GM12873 (cell line): ENCODE measurements around the gene FOXP1.

Source experiments
- TF ChIP-seq, protein P1 (sequence below): IDR thresholded peaks from 2 replicates; pipeline ENCODE4 v1.5.1; 2012; ENCODE audit warnings: low read depth, mild to moderate bottlenecking, moderate library complexity, low read length, control low read depth; ENCODE audit not compliant: insufficient read depth; ENCODE audit errors: missing control alignments

Gene FOXP1

DNA sequence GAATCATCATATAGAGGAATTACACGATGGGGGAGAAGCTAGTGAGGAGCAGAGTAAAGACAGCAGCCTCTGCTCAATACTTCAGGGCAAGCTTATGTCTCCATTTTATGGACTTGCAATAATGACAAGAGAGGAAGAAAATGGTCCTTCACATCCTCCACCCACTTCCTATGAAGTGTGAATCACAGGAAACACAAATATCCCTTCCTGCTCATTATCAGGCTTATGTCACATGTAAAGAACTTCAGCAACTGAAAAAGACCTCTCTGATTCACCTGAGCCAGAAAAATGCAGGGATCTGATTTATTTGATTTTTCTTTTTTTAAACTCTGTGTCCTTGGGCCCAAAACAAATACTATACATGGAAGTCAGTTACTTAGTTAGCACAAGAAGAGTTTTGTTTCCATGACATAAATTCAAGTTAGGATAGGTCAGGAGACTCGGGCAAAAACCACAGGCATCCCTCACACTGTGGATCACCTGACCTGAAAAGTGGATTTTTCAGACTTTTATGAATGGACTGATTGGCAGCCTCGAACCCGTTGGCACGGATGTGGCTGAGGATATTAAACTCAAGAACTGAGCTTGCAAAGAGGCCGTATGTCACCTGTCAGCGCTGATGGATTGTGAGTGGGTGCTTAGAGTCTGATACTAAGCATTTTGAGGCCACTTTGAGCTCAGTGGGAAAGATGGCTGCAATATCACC lies 650.3 kb downstream of the FOXP1 start:
- TF ChIP-seq, protein P1, sequence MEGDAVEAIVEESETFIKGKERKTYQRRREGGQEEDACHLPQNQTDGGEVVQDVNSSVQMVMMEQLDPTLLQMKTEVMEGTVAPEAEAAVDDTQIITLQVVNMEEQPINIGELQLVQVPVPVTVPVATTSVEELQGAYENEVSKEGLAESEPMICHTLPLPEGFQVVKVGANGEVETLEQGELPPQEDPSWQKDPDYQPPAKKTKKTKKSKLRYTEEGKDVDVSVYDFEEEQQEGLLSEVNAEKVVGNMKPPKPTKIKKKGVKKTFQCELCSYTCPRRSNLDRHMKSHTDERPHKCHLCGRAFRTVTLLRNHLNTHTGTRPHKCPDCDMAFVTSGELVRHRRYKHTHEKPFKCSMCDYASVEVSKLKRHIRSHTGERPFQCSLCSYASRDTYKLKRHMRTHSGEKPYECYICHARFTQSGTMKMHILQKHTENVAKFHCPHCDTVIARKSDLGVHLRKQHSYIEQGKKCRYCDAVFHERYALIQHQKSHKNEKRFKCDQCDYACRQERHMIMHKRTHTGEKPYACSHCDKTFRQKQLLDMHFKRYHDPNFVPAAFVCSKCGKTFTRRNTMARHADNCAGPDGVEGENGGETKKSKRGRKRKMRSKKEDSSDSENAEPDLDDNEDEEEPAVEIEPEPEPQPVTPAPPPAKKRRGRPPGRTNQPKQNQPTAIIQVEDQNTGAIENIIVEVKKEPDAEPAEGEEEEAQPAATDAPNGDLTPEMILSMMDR = no peak

DNA sequence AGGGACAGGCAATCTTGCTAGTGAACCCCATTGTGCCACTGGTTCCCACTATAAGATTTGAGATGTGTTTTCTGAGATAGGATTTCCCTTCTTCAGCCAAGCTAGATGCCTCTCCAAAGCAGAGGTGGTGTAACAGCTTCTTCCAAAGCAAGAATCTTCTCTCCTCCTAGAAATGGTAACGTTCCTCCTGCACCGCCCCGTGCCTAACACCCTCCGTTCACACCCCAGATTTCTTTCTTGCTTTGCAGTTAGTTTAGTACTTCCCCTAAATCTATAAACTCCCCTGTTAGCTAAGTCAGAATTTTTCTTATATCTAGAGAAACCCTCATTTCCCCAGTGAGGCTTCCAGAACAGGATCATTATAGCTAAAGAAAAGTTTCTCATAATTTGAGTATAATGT lies 653.5 kb downstream of the FOXP1 start:
- TF ChIP-seq, protein P1 = no peak

DNA sequence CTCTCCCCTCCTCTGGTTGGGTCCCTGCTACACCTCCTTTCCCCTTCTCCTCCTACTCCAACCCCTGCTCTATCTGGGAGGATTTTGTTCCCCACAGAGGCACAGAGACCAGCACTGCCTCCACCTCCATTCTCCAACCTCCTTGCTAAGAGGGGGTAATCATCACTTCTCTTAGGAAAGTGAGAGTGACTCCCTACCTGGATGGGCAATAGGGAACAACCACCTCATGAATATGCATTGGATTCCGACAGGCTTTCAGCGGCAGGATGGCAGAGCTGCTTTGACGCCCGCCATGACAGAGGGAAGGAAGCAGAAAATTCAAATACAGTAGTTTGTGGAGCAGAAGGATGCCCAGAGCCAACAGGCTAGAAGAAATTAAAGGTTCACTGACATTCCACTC lies 656.3 kb downstream of the FOXP1 start:
- TF ChIP-seq, protein P1 = no peak

DNA sequence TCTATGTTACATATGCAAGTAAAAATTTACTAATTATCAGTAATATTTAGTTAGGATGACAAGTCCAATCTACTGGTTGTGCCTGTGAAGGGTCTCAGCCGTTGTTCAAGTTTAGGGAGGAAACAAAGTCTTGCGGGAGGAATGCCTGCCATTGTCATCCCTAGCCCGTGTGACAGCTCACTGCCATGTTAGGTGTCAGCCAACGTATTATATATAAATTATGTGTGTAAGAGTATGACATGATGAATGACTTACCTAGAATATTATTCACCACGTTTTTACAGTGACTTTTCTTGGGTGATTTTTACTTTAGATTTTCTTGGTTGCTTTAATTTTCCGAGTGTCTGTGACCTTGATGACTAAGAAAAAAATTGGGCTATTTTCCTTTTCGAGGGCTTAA lies 656.7 kb downstream of the FOXP1 start:
- TF ChIP-seq, protein P1 = no peak

DNA sequence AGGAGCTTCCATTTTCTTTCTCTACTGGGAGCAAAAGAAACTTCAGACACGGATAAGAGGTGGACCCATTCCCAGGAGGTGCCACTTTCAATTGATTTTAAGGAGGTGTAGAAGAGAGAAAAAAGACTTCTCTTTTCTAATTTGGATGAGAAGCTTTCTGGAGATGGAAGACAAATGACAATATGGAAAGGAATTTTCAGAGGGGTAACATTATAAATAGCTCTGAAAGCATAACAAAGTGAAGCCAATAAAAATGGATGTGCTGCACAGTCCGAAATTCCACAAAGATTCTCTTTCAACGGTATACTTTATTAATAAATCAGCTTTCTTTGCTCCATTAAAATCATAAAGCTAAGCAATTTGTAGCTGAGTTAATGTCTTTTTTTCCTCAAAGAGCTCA lies 663.9 kb downstream of the FOXP1 start:
- TF ChIP-seq, protein P1 = no peak

DNA sequence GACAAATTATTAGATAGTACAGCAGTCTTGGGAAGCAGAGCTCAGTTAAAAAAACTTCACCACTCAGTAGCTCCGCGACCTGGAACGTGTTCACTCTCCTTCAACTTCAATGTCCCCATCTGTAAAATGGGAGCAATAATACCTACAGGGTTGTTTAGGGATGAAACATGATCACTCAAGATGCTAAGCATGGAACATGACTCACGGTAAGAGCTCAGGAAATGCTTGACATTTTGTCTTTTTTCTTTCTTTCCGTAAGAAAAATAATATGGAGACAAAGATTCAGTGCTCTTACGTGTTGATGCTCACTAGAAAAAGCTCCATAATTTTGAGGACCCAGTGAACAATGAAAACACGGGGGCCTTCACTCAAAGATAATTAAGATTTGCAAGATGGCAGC lies 664.4 kb downstream of the FOXP1 start:
- TF ChIP-seq, protein P1 = no peak

DNA sequence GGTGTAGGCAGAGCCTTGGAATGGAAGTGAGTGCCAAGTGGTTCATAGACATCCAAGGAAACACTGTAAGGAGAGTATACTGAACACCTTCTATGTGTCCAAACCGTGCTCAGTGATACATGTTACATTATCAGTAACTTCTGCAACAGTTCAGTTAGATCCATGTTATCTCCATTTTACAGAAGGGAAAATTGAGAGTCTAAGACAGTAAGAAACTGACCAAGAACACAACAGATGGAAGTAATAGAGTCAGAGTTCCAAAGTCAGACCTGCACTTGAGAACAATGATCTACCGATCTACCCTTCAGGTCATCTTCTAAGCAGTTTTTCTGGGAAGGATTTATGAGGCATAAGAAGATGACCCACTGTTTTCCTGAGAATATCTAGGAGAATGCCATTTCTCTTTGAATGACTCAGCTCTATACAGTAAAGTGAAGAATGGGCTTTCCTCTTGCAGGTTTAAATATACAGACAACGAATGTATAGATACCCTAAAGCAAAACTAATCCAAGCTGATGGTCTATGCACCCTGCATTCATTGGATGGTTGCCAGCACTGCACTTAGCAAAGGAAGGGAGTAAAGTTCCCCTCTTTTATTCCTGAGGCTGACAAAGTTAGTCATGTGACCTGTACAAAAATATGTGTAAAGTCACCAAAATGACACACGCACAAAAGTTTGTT lies 667.0 kb downstream of the FOXP1 start:
- TF ChIP-seq, protein P1 = no peak
